Cerebellar cortex (tissue), 1 donor: Measurements from ENCODE around the gene LRRC3.

Experiments used
- DNase-seq: peaks from one replicate; pipeline ENCODE4 v3.0.0-alpha.2; 2015; ENCODE audit warnings: low spot score

The LRRC3 gene

GRCh38 chr21:44424608-44425306 lies 30.6 kb upstream of the LRRC3 start:
- DNase-seq = no peak

DNA sequence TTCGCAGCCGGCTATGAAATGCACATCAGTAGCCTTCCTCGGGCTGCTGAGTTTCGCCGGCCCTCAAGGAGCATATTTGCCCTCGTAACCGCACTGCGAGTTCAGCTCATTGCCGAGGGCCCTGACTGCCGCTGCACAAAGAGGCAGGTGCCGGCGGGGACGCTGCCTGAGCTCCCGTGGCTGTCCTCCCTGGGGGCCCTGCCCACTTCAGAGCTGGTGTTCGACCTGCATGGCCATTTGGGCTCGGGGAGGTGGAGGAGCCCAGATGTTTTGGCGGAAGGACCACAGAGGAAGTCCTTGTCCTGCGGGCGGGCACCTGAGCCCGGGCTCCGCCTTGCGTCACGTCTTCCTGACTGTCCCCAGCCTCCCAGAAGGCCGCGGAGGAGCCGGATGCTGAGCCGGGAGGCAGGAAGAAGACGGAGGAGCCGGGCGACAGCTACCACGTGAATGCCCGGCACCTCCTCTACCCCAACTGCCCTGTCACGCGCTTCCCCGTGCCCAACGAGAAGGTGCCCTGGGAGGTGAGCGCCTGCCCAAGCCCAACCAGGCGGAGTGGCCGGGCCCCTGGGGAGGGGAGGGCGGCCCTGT lies 29.9 kb upstream of the LRRC3 start:
- no peak for DNase-seq

- DNase-seq = no peak
These were observed 29.2 kb upstream of the LRRC3 start for GRCh38 chr21:44425895-44426662.

DNA sequence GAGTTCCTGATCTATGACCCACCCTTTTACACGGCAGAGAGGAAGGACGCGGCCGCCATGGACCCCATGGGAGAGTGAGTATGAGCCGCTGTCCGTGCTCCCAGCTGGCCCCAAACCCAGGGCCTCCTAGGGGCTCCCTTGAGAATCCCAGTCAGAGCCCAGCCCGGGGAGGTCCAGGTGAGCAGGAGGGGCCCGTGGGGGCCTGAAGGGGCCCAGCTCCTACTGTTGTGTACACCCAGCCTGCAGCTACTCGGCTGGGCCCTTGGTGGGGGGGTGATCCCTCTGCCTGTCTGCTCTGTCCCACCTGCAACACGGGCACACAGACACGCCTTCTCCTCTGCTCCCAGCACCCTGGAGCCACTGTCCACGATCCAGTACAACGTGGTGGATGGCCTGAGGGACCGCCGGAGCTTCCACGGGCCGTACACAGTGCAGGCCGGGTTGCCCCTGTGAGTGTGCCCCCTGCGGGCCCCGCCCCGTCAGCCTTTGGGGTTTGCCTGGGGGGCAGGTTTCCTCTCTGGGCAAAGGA lies 28.6 kb upstream of the LRRC3 start:
- no peak for DNase-seq

- peak; percentile 35 for DNase-seq
These were observed 27.8 kb upstream of the LRRC3 start for GRCh38 chr21:44427241-44428120.

- DNase-seq = peak; percentile 21
These were observed 26.9 kb upstream of the LRRC3 start for GRCh38 chr21:44428281-44428960.

DNA sequence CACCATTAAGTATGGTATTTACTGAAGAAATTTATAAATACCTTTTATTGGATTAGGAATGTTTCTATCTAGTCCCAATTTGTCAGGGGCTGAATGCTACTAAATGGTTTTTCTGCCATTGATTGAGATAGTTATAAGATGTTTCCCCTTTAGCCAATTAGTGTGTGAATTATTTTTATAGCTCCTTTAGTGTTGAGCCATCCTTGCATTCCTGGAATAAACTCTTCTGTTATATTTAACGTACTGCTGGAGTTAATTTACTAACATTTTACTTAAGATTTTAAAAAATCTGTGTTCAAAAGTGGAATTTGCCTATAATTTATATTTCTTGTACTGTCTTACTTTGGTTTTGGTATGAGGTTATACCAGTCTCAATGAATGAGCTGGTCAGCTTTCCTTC lies 25.4 kb upstream of the LRRC3 start:
- no peak for DNase-seq

GRCh38 chr21:44431300-44431699 lies 24.0 kb upstream of the LRRC3 start:
- DNase-seq = no peak

- DNase-seq = peak; percentile 9
These were observed 22.2 kb upstream of the LRRC3 start for GRCh38 chr21:44432841-44433790.

GRCh38 chr21:44433791-44434567 lies 21.3 kb upstream of the LRRC3 start:
- no peak for DNase-seq

DNA sequence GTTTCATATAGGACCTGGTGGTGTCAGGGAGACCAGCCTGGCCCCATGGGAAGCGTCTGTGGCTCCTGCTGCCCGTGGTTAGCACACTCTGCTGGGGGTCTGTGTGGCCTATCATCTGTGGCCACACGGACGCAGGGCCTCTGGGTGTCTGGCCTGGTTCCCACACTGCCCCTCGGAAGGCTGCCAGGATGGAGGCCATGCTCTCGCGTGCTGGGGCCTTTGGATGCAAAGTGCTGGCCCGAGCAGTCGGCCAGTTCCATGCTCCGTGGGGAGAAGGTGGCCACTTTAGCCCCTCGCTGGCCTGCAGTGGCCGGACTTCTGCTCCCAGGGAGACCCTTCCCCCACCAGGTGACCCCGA lies 20.8 kb upstream of the LRRC3 start:
- DNase-seq = no peak

DNA sequence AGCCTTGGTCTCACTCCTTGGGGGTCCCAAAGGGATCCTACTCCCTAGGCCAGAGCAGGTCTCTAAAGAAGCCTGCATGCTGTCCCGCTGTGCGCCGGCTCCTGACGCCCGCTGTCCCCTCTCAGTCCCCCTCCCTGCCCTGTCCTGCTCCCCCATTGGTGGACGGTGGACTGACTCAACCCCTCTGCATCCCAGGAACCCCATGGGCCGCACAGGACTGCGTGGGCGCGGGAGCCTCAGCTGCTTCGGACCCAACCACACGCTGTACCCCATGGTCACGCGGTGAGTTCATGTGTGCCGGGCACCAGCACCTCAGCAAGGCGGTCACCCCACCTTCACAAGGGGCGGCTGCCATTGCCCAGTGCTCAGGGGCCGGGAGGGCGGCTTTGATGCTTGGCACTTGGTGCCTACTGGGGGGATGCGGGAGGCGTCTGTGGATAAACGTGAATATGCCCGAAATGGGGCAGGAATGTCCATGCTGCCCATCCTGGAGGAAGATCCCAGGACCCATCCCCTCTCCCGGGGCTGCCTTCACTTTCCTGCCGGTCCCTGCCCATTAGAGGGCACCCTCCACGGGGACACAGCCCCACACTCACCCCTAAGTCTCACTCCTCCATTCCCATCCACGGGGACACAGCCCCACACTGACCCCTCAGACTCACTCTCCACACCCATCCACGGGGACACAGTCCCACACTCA lies 20.2 kb upstream of the LRRC3 start:
- no peak for DNase-seq

- no peak for DNase-seq
These were observed 19.1 kb upstream of the LRRC3 start for GRCh38 chr21:44436111-44436611.

GRCh38 chr21:44436958-44437357 lies 18.4 kb upstream of the LRRC3 start:
- no peak for DNase-seq

- no peak for DNase-seq
These were observed 18.0 kb upstream of the LRRC3 start for GRCh38 chr21:44437371-44437695.

DNA sequence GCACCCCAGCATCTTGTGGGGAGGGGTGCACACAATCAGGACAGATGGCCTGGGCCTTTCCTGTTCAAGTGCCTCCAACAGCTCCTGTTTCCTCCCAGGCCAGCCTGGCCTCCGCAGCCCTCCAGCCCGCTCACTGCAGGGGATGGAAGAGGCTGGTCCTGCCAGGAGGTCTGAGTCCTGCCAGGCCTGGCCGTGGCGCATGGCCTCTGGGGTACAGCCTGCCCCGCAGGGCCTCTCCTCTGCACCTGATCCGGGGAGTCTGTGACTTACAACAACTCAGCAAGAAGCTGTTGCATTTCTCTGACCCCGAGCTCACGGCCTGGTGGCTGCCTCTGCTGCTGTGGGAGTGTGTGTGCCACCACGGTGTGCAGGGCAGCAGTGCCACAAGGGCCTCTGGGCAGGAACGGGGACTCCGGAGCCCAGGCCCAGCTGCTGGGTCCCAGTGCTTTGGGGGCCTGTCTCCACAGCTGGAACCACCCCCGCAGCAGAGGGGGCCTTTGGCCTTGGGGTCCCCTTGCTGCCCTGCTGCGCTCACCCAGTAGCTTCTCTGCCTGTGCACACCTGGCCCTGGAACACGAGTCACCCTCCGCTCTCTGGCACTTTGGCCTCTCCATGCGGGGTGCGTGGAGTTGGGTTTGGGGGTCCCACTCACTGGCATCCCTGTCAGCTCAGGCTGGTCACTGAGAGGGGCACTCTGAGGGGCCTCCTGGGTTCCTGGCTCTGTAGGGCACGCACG lies 17.4 kb upstream of the LRRC3 start:
- DNase-seq = no peak

DNA sequence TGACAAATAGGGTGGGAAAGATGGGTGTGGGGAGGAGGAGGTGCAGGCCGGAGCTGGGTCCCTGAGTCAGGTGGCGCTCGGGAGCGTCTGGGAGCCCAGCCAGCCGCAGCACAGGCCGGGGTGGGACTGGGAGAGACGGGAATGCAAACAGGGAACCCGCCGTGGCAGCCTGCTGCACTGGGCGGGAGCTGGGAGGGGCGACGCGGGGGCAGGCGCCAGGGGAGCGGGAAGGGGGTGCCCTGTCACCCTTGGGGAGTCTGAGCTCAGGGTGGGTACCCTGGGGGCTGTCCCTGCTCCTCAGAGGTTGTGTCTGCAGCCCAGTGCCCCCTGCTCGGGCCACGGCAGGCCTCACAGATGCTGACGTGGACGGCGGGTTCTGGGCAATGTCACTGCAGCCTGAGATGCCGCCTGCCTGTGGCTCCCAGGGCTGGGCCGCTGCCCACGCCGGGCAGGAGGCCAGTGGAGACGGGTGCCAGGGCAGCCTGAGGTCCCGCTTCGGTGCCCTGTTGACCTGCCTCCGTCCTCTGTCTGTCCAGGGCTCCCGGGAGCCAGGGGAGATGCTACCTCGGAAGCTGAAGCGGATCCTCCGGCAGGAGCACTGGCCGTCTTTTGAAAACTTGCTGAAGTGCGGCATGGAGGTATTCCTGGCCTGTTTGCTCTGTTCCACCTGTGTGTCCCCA lies 16.6 kb upstream of the LRRC3 start:
- DNase-seq = no peak

DNA sequence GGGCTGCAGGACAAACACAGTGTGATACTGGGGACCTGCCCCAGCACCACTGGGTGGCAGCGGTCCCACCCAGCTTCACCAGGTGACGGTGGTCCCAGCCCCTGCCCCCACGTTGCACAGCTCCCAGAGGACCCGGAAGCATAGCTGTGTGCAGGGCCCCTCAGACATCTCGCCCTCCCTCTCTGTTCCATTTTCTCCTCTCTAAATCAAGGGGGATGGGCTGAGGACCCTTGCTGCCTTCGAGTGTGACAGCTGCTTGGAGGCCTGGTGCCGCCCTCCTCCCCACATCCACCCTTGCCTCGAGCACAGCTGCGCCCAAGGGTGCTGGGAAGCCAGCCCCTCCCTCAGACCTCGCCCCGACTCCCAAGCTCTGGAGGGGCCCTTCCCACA lies 16.1 kb upstream of the LRRC3 start:
- DNase-seq = no peak
